GM19467 (cell line): Measurements from ENCODE around the gene BPTF.
"Not testable (repeated sequence)": the region's sequence is repeated elsewhere in the genome, so short reads cannot be mapped to it uniquely, and the experiment has no call there.

Experiments
- ATAC-seq: cut with Tn5 transposase; IDR thresholded peaks from one replicate; pipeline ENCODE4 v1.9.1; 2021; ENCODE audit warnings: mild to moderate bottlenecking, moderate library complexity; ENCODE audit not compliant: unreplicated experiment

BPTF gene

DNA sequence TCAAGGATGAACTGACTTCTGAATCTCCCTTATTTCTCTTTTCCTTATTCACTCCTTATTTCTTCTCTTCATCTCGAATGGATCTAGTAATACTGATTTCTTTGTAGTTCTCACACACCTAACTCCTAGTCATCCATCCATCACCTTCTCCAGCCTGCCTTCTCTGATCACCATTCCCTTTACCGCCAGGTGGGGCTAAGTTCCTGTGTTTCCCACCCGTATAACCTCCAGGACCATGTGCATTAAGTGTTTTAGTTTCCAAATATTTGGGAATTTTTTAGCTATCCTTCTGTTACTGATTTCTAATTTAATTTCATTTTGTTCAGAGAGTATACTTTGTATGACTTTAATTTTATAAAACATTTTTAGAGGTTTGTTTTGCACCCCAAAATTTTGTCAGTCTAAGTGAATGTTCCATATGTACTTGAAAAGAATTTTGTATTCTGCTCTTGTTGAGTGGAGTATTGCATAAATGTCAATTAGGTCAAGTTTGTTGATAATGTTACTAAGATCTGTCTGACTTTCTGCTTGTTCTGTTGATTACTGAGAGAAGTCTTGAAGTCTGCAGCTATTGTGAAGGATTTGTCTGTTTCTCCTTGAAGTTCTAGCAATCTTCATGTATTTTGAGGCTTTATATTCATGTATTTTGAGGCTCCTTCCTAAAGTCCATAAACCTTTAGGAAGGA is 8.8 kb downstream of the BPTF start:
- ATAC-seq: no peak

DNA sequence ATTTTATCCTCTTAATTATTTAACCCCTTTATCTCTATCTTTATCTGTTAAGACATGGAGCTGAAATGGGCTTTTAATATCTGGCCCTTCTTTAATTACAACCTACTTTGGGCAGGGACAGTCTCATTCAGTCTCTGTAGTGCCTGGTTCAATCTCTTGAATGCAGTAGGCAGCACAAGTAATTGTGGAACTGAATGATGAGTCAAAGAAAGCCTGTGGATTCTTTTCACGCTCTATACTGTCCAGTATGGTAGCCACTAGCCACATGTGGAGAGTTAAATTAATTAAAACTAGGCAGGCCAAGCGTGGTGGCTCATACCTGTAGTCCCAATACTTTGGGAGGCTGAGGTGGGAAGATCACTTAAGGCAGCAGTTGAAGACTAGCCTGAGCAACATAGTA is 9.3 kb downstream of the BPTF start:
- no peak for ATAC-seq

GRCh38 chr17:67836205-67836987 is 11.1 kb downstream of the BPTF start:
- ATAC-seq: no peak

DNA sequence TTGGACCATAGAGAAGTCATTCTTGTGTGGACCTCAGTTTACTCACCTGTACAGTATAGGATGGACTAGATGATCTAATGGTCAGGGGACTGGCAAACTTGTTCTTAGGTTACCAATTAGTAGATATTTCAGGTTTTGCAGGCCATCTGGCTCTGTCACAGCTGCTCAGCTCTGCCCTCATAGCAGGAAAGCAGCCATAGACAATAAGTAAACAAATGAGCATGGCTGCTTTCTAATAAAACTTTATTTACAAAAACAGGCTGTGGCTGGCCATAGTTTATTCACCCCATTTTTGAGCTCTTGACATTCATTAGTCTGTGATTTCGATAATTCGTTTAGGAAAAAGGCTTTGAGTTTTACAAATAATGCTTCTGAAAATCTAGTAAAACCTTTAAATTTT is 12.7 kb downstream of the BPTF start:
- ATAC-seq: no peak

GRCh38 chr17:67838538-67838937 is 13.2 kb downstream of the BPTF start:
- no peak for ATAC-seq

- ATAC-seq: no peak
These were observed 16.7 kb downstream of the BPTF start for GRCh38 chr17:67841992-67842391.

DNA sequence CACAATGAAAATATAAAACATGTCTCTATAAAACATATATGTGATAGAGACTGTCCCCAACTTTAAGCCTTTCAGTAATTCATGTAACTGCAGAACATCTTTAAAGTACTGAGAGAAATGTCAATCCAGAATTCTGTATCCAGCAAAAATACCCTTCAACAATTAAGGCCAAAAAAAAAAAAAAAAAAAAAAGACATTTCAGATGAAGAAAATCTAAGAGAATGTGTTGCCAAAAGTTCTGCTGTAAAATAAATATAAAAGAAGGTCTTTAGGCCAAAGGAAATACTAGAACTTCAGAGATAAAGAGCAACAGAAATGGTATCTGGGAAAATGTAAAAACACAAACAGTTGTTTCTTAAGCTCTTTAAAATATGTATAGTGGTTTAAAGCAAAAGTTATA is 17.3 kb downstream of the BPTF start:
- no peak for ATAC-seq

- no peak for ATAC-seq
These were observed 20.1 kb downstream of the BPTF start for GRCh38 chr17:67845374-67845773.

GRCh38 chr17:67848189-67848588 is 22.9 kb downstream of the BPTF start:
- not testable (repeated sequence) for ATAC-seq

- not testable (repeated sequence) for ATAC-seq
These were observed 23.5 kb downstream of the BPTF start for GRCh38 chr17:67848846-67849245.

GRCh38 chr17:67850991-67851631 is 25.8 kb downstream of the BPTF start:
- no peak for ATAC-seq

GRCh38 chr17:67853703-67854102 is 28.4 kb downstream of the BPTF start:
- ATAC-seq: no peak

GRCh38 chr17:67854378-67854777 is 29.1 kb downstream of the BPTF start:
- no peak for ATAC-seq

DNA sequence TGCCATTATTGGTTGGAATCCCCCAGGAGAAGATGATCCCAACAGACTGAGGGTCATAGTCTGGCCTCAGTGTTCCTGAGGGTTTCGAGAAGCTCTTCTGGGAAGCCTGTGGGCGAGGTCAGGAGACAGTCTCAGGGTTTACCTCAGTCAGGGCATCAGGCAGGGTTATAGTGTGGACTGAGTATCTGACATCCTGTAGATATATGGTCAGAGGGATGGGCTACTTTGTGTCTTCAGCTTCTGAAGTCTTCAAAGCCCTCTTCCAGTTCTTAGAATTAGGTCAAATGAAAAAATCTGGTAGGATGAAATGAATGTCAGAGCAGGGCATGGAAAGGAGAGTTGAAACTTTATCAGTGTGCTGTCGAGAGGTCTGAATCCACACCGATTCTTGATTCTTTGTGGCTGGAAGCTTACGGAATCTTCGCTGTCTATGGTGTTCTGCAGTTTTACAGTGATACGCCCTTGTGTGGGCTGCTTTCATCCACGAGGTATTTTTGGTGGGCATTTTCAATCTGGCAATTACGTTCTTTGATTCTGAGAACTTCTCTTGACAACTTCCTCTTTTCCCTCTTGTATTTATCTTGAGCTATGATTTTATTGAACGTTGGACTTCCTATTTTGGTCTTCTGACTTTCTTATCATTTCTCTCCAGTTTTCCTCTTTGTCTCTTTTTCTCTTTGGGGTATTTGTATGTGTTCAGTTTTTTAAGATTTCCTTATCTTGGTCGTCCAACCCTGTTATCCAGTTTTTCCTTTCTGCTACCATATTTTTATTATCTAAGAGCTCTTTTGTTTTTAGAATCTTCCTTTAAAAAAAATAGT is 30.4 kb downstream of the BPTF start:
- no peak for ATAC-seq

GRCh38 chr17:67856402-67856801 is 31.1 kb downstream of the BPTF start:
- ATAC-seq: not testable (repeated sequence)

GRCh38 chr17:67862614-67863217 is 37.4 kb downstream of the BPTF start:
- no peak for ATAC-seq

- no peak for ATAC-seq
These were observed 38.4 kb downstream of the BPTF start for GRCh38 chr17:67863624-67864247.

DNA sequence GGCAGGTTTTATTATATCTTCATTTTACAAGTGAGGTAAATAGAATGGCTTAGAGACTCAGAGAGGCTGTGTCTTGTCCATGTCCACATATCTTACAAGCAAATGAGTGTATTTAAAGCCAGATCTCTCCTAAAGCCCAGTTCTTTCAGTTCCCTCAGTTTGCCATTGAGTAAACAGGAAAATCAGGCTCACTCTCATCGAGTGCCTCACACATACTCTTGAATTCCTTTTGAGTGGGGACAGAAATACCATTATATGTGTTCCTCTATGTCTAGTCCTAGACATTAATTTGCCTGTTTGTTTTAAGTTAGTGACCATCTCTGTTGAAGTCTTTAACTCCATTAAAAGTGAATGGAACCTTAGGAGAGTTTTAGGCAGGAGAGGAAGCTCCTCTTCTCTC is 40.1 kb downstream of the BPTF start:
- ATAC-seq: no peak

GRCh38 chr17:67867591-67867990 is 42.3 kb downstream of the BPTF start:
- ATAC-seq: no peak

- no peak for ATAC-seq
These were observed 42.9 kb downstream of the BPTF start for GRCh38 chr17:67868176-67868575.
